K562 (cell line): ENCODE data around the gene USP4. TPM values are rescaled to one million over a fixed set of nuclear protein-coding genes. Genes with fewer than 3 reads are reported as not detected.

Source experiments
- ASH1L ChIP-seq: fragments of 450-650 bp; IDR thresholded peaks from 2 replicates; pipeline ENCODE4 v1.6.1; 2018; ENCODE audit warnings: borderline replicate concordance, mild to moderate bottlenecking, low read depth; ENCODE audit not compliant: partially characterized antibody
- CTBP1 ChIP-seq: fragments of 450-650 bp; IDR thresholded peaks from 2 replicates; pipeline ENCODE4 v1.6.1; 2016; ENCODE audit warnings: borderline replicate concordance
- ELF2 ChIP-seq: fragments of 250-450 bp; sonication (Bioruptor Pico); IDR thresholded peaks from 2 replicates; pipeline ENCODE4 v1.5.0; 2021; ENCODE audit warnings: mild to moderate bottlenecking
- EP300 ChIP-seq: IDR thresholded peaks from 2 replicates; pipeline ENCODE4 v1.6.1; 2012; ENCODE audit warnings: low read length, improper control_type of control experiment
- EZH2 ChIP-seq: IDR thresholded peaks from 2 replicates; pipeline ENCODE4 v1.6.1; 2012; ENCODE audit warnings: low read depth, mild to moderate bottlenecking, inconsistent platforms, low read length, borderline replicate concordance
- HDAC3 ChIP-seq: fragments of 450-650 bp; IDR thresholded peaks from 2 replicates; pipeline ENCODE4 v1.6.1; 2018; ENCODE audit warnings: borderline replicate concordance, mild to moderate bottlenecking, moderate library complexity; ENCODE audit not compliant: partially characterized antibody
- ID3 ChIP-seq, 2 experiments: fragments of 250-450 bp in 1 of 2; fragments of 450-650 bp in 1 of 2; sonication (Bioruptor Pico) in 1 of 2; IDR thresholded peaks; 2 replicates each; pipeline versions ENCODE4 v1.6.1 to v1.8.0; 2016 to 2021; ENCODE audit warnings: mild to moderate bottlenecking in 2 of 2, moderate library complexity in 2 of 2, missing compliant biosample characterization in 1 of 2, missing genetic modification characterization in 1 of 2
- JUNB ChIP-seq: fragments of 450-650 bp; formaldehyde crosslinking; conservative IDR thresholded peaks from 2 replicates; pipeline ENCODE4 v1.4.0; 2020; ENCODE audit warnings: mild to moderate bottlenecking
- MTF1 ChIP-seq: fragments of 250-450 bp; sonication (Bioruptor Pico); IDR thresholded peaks from 2 replicates; pipeline ENCODE4 v1.9.0; 2021; ENCODE audit warnings: moderate library complexity, mild to moderate bottlenecking, inconsistent platforms, borderline replicate concordance
- PHB2 ChIP-seq: fragments of 450-650 bp; IDR thresholded peaks from 2 replicates; pipeline ENCODE4 v1.6.1; 2017; ENCODE audit warnings: low read depth
- PTRF ChIP-seq: fragments of 450-650 bp; IDR thresholded peaks from 2 replicates; pipeline ENCODE4 v1.6.1; 2016; ENCODE audit warnings: mild to moderate bottlenecking, missing genetic modification characterization, missing compliant biosample characterization
- RBM14 ChIP-seq: fragments of 200-400 bp; formaldehyde crosslinking; IDR thresholded peaks from 2 replicates; pipeline ENCODE4 v1.6.1; 2018; ENCODE audit warnings: low read depth, mild to moderate bottlenecking, low read length, moderate library complexity, borderline replicate concordance; ENCODE audit not compliant: insufficient read depth
- ZNF140 ChIP-seq: fragments of 250-450 bp; sonication (Bioruptor Pico); IDR thresholded peaks from 2 replicates; pipeline ENCODE4 v1.8.0; 2021; ENCODE audit warnings: moderate library complexity, mild to moderate bottlenecking, inconsistent platforms
- polyA plus RNA-seq, 8 experiments: library from polyadenylated mRNA; depleted of rRNA in 4 of 8; stranded (reverse) in 5 of 8; unstranded in 3 of 8; fragments of >200 nt; fragmentation: Nextera tagmentation in 2 of 8; fragmentation: Illumina TruSeq in 1 of 8; extraction: Ambion mirVana in 2 of 8; extraction: Trizol in 1 of 8; gene quantifications; 2 replicates each; pipeline versions ENCODE4 v1.2.1 to v1.2.3, GENCODE V29; 2011 to 2014; ENCODE audit warnings: inconsistent platforms in 1 of 8, missing spikeins in 1 of 8
- total RNA-seq, 7 experiments: library from RNA; depleted of rRNA in 6 of 7; stranded (reverse); fragments of >200 nt in 6 of 7; fragmentation: Illumina TruSeq in 2 of 7; extraction: Trizol in 2 of 7; gene quantifications; 2 replicates each; pipeline versions ENCODE4 v1.2.1 to v1.2.3, GENCODE V29; 2011 to 2021; ENCODE audit warnings: low replicate concordance in 1 of 7
- TF ChIP-seq, protein P1 (sequence below), 2 experiments: fragments of 450-650 bp in 1 of 2; sonication (generic) in 1 of 2; formaldehyde crosslinking in 1 of 2; IDR thresholded peaks; 2 replicates each; pipeline versions ENCODE4 v1.7.1 to v1.9.0; 2016 to 2022; ENCODE audit warnings: inconsistent platforms in 1 of 2, mild to moderate bottlenecking in 1 of 2, missing genetic modification reagents in 1 of 2
- TF ChIP-seq, protein P2 (sequence below): fragments of 450-650 bp; IDR thresholded peaks from 2 replicates; pipeline ENCODE4 v1.6.1; 2017; ENCODE audit warnings: antibody characterized with exemption

USP4 gene
- total and polyA plus RNA-seq, 9 of the 15 experiments (the other 6 are each of a cell fraction or from before 2014, with no cell fraction given): 11.8 to 40.4 (median 22.9) TPM

- TF ChIP-seq RBM14: no peak
- peak; percentile 74 for TF ChIP-seq PHB2
- TF ChIP-seq ID3 (CRISPR knock-in tag; IDR thresholded peaks at IDR 0.05): no peak
- no peak for TF ChIP-seq ID3 (tag; IDR thresholded peaks at IDR 0.05)
- no peak for TF ChIP-seq PTRF (tag)
- no peak for TF ChIP-seq ASH1L
- TF ChIP-seq, protein P1, sequence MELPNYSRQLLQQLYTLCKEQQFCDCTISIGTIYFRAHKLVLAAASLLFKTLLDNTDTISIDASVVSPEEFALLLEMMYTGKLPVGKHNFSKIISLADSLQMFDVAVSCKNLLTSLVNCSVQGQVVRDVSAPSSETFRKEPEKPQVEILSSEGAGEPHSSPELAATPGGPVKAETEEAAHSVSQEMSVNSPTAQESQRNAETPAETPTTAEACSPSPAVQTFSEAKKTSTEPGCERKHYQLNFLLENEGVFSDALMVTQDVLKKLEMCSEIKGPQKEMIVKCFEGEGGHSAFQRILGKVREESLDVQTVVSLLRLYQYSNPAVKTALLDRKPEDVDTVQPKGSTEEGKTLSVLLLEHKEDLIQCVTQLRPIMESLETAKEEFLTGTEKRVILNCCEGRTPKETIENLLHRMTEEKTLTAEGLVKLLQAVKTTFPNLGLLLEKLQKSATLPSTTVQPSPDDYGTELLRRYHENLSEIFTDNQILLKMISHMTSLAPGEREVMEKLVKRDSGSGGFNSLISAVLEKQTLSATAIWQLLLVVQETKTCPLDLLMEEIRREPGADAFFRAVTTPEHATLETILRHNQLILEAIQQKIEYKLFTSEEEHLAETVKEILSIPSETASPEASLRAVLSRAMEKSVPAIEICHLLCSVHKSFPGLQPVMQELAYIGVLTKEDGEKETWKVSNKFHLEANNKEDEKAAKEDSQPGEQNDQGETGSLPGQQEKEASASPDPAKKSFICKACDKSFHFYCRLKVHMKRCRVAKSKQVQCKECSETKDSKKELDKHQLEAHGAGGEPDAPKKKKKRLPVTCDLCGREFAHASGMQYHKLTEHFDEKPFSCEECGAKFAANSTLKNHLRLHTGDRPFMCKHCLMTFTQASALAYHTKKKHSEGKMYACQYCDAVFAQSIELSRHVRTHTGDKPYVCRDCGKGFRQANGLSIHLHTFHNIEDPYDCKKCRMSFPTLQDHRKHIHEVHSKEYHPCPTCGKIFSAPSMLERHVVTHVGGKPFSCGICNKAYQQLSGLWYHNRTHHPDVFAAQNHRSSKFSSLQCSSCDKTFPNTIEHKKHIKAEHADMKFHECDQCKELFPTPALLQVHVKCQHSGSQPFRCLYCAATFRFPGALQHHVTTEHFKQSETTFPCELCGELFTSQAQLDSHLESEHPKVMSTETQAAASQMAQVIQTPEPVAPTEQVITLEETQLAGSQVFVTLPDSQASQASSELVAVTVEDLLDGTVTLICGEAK (IDR thresholded peaks at IDR 0.05): no peak
- TF ChIP-seq, protein P1 (CRISPR knock-in tag; IDR thresholded peaks at IDR 0.05): no peak
- no peak for TF ChIP-seq EZH2
- TF ChIP-seq, protein P2, sequence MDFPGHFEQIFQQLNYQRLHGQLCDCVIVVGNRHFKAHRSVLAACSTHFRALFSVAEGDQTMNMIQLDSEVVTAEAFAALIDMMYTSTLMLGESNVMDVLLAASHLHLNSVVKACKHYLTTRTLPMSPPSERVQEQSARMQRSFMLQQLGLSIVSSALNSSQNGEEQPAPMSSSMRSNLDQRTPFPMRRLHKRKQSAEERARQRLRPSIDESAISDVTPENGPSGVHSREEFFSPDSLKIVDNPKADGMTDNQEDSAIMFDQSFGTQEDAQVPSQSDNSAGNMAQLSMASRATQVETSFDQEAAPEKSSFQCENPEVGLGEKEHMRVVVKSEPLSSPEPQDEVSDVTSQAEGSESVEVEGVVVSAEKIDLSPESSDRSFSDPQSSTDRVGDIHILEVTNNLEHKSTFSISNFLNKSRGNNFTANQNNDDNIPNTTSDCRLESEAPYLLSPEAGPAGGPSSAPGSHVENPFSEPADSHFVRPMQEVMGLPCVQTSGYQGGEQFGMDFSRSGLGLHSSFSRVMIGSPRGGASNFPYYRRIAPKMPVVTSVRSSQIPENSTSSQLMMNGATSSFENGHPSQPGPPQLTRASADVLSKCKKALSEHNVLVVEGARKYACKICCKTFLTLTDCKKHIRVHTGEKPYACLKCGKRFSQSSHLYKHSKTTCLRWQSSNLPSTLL: no peak
- TF ChIP-seq CTBP1: peak; percentile 95
- no peak for TF ChIP-seq MTF1 (CRISPR knock-in tag)
- TF ChIP-seq JUNB: no peak
- no peak for TF ChIP-seq ELF2 (CRISPR knock-in tag)
- TF ChIP-seq EP300: peak; percentile 92
- TF ChIP-seq ZNF140 (CRISPR knock-in tag): 0 out of 2 replicates have a peak, but pooled peaks have one; percentile 15
- peak; percentile 82 for TF ChIP-seq HDAC3
These were observed 9.7 kb upstream of the USP4 start (continued) for GRCh38 chr3:49349348-49350114.
